Endodermal cell (in vitro differentiated cells): ENCODE results near the gene P2RY2. TPM values are rescaled to one million over a fixed set of nuclear protein-coding genes. Genes with fewer than 3 reads are reported as not detected.
"Not testable (repeated sequence)": the region's sequence is repeated elsewhere in the genome, so short reads cannot be mapped to it uniquely, and the experiment has no call there.

Experiments
- DNase-seq: peaks from one replicate; pipeline ENCODE4 v3.0.0-alpha.2; 2017
- H3K27ac ChIP-seq: 2 replicates; pipeline ENCODE4 v1.5.1; 2013; ENCODE audit warnings: mild to moderate bottlenecking, low read depth, low read length, moderate library complexity
- H3K27me3 ChIP-seq: 2 replicates; pipeline ENCODE4 v1.6.1; 2013; ENCODE audit warnings: mild to moderate bottlenecking, low read length, moderate library complexity; ENCODE audit not compliant: insufficient read depth, control insufficient read depth, poor library complexity, severe bottlenecking
- H3K36me3 ChIP-seq: 2 replicates; pipeline ENCODE4 v1.7.0; 2013; ENCODE audit warnings: mild to moderate bottlenecking, low read length, moderate library complexity; ENCODE audit not compliant: control insufficient read depth, insufficient read depth
- H3K4me1 ChIP-seq: one replicate; pipeline ENCODE4 v1.7.0; 2013; ENCODE audit warnings: low read length; ENCODE audit not compliant: control insufficient read depth, insufficient read depth
- H3K4me3 ChIP-seq: 2 replicates; pipeline ENCODE4 v1.5.1; 2013; ENCODE audit warnings: mild to moderate bottlenecking, low read length, moderate library complexity
- H3K9ac ChIP-seq: 2 replicates; pipeline ENCODE4 v1.6.1; 2013; ENCODE audit warnings: mild to moderate bottlenecking, low read length, moderate library complexity; ENCODE audit not compliant: poor library complexity, severe bottlenecking; ENCODE audit errors: extremely low read depth
- H3K9me3 ChIP-seq: 2 replicates; pipeline ENCODE4 v1.6.1; 2013; ENCODE audit warnings: mild to moderate bottlenecking, low read length, moderate library complexity; ENCODE audit not compliant: control insufficient read depth
- H3K27ac Mint-ChIP-seq: 2 replicates; pipeline ENCODE4 v1.8.0; 2020; ENCODE audit warnings: mixed read lengths
- H3K27me3 Mint-ChIP-seq: 2 replicates; pipeline ENCODE4 v1.8.0; 2021; ENCODE audit warnings: mild to moderate bottlenecking, mixed read lengths; ENCODE audit not compliant: insufficient read depth
- H3K36me3 Mint-ChIP-seq: 2 replicates; pipeline ENCODE4 v1.8.0; 2020; ENCODE audit warnings: low read depth, mixed read lengths
- H3K4me1 Mint-ChIP-seq: 2 replicates; pipeline ENCODE4 v1.8.0; 2020; ENCODE audit warnings: mixed read lengths
- H3K4me3 Mint-ChIP-seq: 2 replicates; pipeline ENCODE4 v1.8.0; 2020; ENCODE audit warnings: mild to moderate bottlenecking, moderate library complexity, mixed read lengths
- H3K9me3 Mint-ChIP-seq: 2 replicates; pipeline ENCODE4 v1.8.0; 2020; ENCODE audit warnings: mild to moderate bottlenecking, mixed read lengths
- WGBS, 2 experiments: methylation state at CpG; one replicate each; pipeline versions ENCODE4 v1.1.5 to v1.1.7; 2013; ENCODE audit warnings: missing lambda C conversion rate in 2 of 2, mixed read lengths in 1 of 2; ENCODE audit not compliant: insufficient coverage in 1 of 2, insufficient read length in 1 of 2; 5-methylcytosine and 5-hydroxymethylcytosine counted together
- total RNA-seq, 2 donors: library from RNA; stranded (reverse); fragmentation: NEBNext Ultra II Directional in 1 of 2; extraction: Animal tissue kit (Norgen Biotek cat#: 25700) in 1 of 2; gene quantifications; 2 replicates in 1 of 2; 3 replicates in 1 of 2; pipeline ENCODE4 v1.2.1, GENCODE V29; 2021
- TF ChIP-seq, protein P1 (sequence below): fragments of 200-600 bp; sonication (generic); conservative IDR thresholded peaks from 2 replicates; pipeline ENCODE4 v1.5.0; 2021; ENCODE audit warnings: antibody characterized with exemption, mild to moderate bottlenecking

Gene P2RY2
- total RNA-seq, 2 donors from 2014 or later: 0.60 to 0.62 TPM

DNA sequence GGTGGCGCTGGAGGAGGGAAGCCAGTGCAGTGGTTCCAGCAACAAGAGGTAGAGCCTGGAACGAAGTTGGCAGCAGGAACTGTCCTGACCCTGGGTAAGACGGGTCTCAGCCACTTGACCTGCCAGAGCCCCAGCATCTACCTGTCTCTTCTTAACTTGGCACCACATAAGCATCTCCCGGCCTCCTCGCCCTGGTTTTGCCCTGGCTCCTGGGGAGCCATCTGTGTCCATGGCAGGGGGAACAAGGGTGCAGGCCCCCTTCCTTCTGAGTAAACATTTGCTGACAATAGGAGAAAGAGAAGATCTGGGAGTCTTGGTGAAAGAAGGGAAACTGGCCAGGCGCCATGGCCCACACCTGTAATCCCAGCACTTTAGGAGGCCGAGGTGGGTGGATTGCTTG lies 12.8 kb downstream of the P2RY2 start:
- H3K36me3 Mint-ChIP-seq: no peaks in the 10 kb centered on the region
- H3K4me1 ChIP-seq: peaks cover 8% of the 10 kb centered on the region
- no peaks in the 10 kb centered on the region for H3K27me3 ChIP-seq
- H3K4me1 Mint-ChIP-seq: peaks cover 26% of the 10 kb centered on the region
- H3K36me3 ChIP-seq: no peaks in the 10 kb centered on the region
- DNase-seq: peak; percentile 30
- 90% methylated on average over 7 of the region's 7 CpGs; no CpG with 5 or more reads in 1 of the 2 experiments for WGBS, 2 experiments
- no peak overlapping the region for H3K27ac ChIP-seq
- H3K9me3 ChIP-seq: no peaks in the 10 kb centered on the region
- TF ChIP-seq, protein P1, sequence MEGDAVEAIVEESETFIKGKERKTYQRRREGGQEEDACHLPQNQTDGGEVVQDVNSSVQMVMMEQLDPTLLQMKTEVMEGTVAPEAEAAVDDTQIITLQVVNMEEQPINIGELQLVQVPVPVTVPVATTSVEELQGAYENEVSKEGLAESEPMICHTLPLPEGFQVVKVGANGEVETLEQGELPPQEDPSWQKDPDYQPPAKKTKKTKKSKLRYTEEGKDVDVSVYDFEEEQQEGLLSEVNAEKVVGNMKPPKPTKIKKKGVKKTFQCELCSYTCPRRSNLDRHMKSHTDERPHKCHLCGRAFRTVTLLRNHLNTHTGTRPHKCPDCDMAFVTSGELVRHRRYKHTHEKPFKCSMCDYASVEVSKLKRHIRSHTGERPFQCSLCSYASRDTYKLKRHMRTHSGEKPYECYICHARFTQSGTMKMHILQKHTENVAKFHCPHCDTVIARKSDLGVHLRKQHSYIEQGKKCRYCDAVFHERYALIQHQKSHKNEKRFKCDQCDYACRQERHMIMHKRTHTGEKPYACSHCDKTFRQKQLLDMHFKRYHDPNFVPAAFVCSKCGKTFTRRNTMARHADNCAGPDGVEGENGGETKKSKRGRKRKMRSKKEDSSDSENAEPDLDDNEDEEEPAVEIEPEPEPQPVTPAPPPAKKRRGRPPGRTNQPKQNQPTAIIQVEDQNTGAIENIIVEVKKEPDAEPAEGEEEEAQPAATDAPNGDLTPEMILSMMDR: no peak
- peaks cover 3% of the 10 kb centered on the region for H3K27me3 Mint-ChIP-seq
- H3K27ac Mint-ChIP-seq: no peak overlapping the region
- H3K9me3 Mint-ChIP-seq: no peaks in the 10 kb centered on the region
- H3K4me3 Mint-ChIP-seq: no peak overlapping the region
- no peak overlapping the region for H3K4me3 ChIP-seq
- H3K9ac ChIP-seq: no peak overlapping the region

DNA sequence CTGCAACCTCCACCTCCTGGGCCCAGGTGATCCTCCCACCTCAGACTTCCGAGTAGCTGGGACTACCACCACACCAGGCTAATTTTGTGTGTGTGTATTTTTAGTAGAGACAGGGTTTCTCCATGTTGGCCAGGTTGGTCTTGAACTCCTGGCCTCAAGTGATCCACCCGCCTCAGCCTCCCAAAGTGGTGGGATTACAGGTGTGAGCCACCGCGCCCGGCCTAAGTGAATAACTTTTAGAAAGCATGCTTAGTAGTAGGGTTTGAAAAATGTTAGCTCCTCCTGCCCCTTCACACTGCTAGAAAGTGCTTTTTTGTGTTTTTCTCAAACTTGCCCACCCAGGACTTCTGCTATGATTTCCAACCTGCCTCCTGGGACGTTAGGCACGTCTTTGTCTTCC lies 14.4 kb downstream of the P2RY2 start:
- not testable (repeated sequence) for H3K27ac ChIP-seq, H3K27ac Mint-ChIP-seq, H3K4me1 ChIP-seq, H3K36me3 ChIP-seq, H3K4me3 Mint-ChIP-seq, H3K4me3 ChIP-seq, H3K27me3 Mint-ChIP-seq, H3K36me3 Mint-ChIP-seq, H3K27me3 ChIP-seq, DNase-seq, H3K9me3 ChIP-seq, H3K9me3 Mint-ChIP-seq, H3K9ac ChIP-seq
- H3K4me1 Mint-ChIP-seq: peaks cover 22% of the 10 kb centered on the region
- 89 to 100% methylated on average over 2 to 7 of the region's 7 CpGs for WGBS, 2 experiments

- Histone ChIP-seq H3K36me3 (no peaks in the 10 kb centered on the region), H3K9ac (no peak overlapping the region), H3K4me1 (peaks cover 8% of the 10 kb centered on the region), H3K9me3 (no peaks in the 10 kb centered on the region), H3K27ac (no peak overlapping the region), H3K27me3 (no peaks in the 10 kb centered on the region), H3K4me3 (no peak overlapping the region)
- no peaks in the 10 kb centered on the region for H3K9me3 Mint-ChIP-seq
- H3K36me3 Mint-ChIP-seq: no peaks in the 10 kb centered on the region
- H3K27me3 Mint-ChIP-seq: no peaks in the 10 kb centered on the region
- DNase-seq: peak; percentile 28
- TF ChIP-seq, protein P1: no peak
- H3K4me1 Mint-ChIP-seq: peaks cover 20% of the 10 kb centered on the region
- no peak overlapping the region for H3K4me3 Mint-ChIP-seq
- H3K27ac Mint-ChIP-seq: no peak overlapping the region
Observed at GRCh38 chr11:73233211-73233610, 15.1 kb downstream of the P2RY2 start.

- Histone ChIP-seq H3K27ac (no peak overlapping the region), H3K27me3 (no peaks in the 10 kb centered on the region), H3K9me3 (no peaks in the 10 kb centered on the region), H3K4me3 (no peak overlapping the region), H3K4me1 (peaks cover 8% of the 10 kb centered on the region), H3K36me3 (no peaks in the 10 kb centered on the region), H3K9ac (no peak overlapping the region)
- TF ChIP-seq, protein P1: no peak
- Mint-ChIP-seq H3K9me3 (no peaks in the 10 kb centered on the region), H3K27me3 (no peaks in the 10 kb centered on the region), H3K4me1 (peaks cover 14% of the 10 kb centered on the region), H3K27ac (no peak overlapping the region), H3K36me3 (no peaks in the 10 kb centered on the region), H3K4me3 (no peak overlapping the region)
- DNase-seq: peak; percentile 32
- WGBS, 2 experiments: 94 to 96% methylated on average over 16 to 23 of the region's 23 CpGs
Observed at GRCh38 chr11:73233692-73234470, 15.8 kb downstream of the P2RY2 start.
